Measurements from ENCODE around the gene ADGRE3.
"Not testable (repeated sequence)": the region's sequence is repeated elsewhere in the genome, so short reads cannot be mapped to it uniquely, and the experiment has no call there.

ADGRE3 gene

GRCh38 chr19:14670408-14670807 lies 4.2 kb downstream of the ADGRE3 start:
- no peak for DNase-seq (ENCODE audit: low read depth)

GRCh38 chr19:14669940-14670339 lies 4.7 kb downstream of the ADGRE3 start:
- no peak for DNase-seq (ENCODE audit: low read depth)

GRCh38 chr19:14661372-14661924 lies 13.2 kb downstream of the ADGRE3 start:
- DNase-seq (ENCODE audit: low read depth), result no peak

GRCh38 chr19:14659874-14660489 lies 14.7 kb downstream of the ADGRE3 start:
- DNase-seq (ENCODE audit: low read depth), result no peak

- DNase-seq (ENCODE audit: low read depth), result no peak
These were observed 18.9 kb downstream of the ADGRE3 start for GRCh38 chr19:14655726-14656125.

- no peak for DNase-seq (ENCODE audit: low read depth)
These were observed 19.7 kb downstream of the ADGRE3 start for GRCh38 chr19:14654786-14655560.

- no peak for DNase-seq (ENCODE audit: low read depth)
These were observed 24.5 kb downstream of the ADGRE3 start for GRCh38 chr19:14650161-14650560.

- no peak for DNase-seq (ENCODE audit: low read depth)
These were observed 25.6 kb downstream of the ADGRE3 start for GRCh38 chr19:14649020-14649419.

- no peak for DNase-seq (ENCODE audit: low read depth)
These were observed 26.1 kb downstream of the ADGRE3 start for GRCh38 chr19:14648506-14648905.

- no peak for DNase-seq (ENCODE audit: low read depth)
These were observed 34.9 kb downstream of the ADGRE3 start for GRCh38 chr19:14639536-14640277.

GRCh38 chr19:14632286-14632685 lies 42.4 kb downstream of the ADGRE3 start:
- no peak for DNase-seq (ENCODE audit: low read depth)

- DNase-seq (ENCODE audit: low read depth), result no peak
These were observed 45.1 kb downstream of the ADGRE3 start for GRCh38 chr19:14629557-14629956.

GRCh38 chr19:14624491-14624890 lies 50.2 kb downstream of the ADGRE3 start:
- DNase-seq (ENCODE audit: low read depth), result not testable (repeated sequence)

- no peak for DNase-seq (ENCODE audit: low read depth)
These were observed 55.2 kb downstream of the ADGRE3 start for GRCh38 chr19:14619404-14619803.

GRCh38 chr19:14616407-14616806 lies 58.2 kb downstream of the ADGRE3 start:
- no peak for DNase-seq (ENCODE audit: low read depth)

GRCh38 chr19:14615623-14616022 lies 59.0 kb downstream of the ADGRE3 start:
- DNase-seq (ENCODE audit: low read depth), result no peak

- no peak for DNase-seq (ENCODE audit: low read depth)
These were observed 60.6 kb downstream of the ADGRE3 start for GRCh38 chr19:14614099-14614412.

GRCh38 chr19:14613399-14614098 lies 61.1 kb downstream of the ADGRE3 start:
- not testable (repeated sequence) for DNase-seq (ENCODE audit: low read depth)

GRCh38 chr19:14612657-14613056 lies 62.0 kb downstream of the ADGRE3 start:
- no peak for DNase-seq (ENCODE audit: low read depth)

GRCh38 chr19:14612242-14612641 lies 62.4 kb downstream of the ADGRE3 start:
- not testable (repeated sequence) for DNase-seq (ENCODE audit: low read depth)

- DNase-seq (ENCODE audit: low read depth), result no peak
These were observed 63.6 kb downstream of the ADGRE3 start for GRCh38 chr19:14611051-14611450.

- no peak for DNase-seq (ENCODE audit: low read depth)
These were observed 68.0 kb downstream of the ADGRE3 start for GRCh38 chr19:14606627-14607026.

Data from stimulated activated CD8-positive, alpha-beta memory T cell treated with anti-CD3 and anti-CD28 coated beads, Interleukin-15, amount 100 ng/mL, for 1 hour (primary cell).